ENCODE data around the gene BPHL. TPM values are rescaled to one million over a fixed set of nuclear protein-coding genes. Genes with fewer than 3 reads are reported as not detected.
"Not testable (repeated sequence)": the region's sequence is repeated elsewhere in the genome, so short reads cannot be mapped to it uniquely, and the experiment has no call there.

Gene BPHL
- total RNA-seq, 1 donor from 2014 or later, result 9.5 TPM

DNA sequence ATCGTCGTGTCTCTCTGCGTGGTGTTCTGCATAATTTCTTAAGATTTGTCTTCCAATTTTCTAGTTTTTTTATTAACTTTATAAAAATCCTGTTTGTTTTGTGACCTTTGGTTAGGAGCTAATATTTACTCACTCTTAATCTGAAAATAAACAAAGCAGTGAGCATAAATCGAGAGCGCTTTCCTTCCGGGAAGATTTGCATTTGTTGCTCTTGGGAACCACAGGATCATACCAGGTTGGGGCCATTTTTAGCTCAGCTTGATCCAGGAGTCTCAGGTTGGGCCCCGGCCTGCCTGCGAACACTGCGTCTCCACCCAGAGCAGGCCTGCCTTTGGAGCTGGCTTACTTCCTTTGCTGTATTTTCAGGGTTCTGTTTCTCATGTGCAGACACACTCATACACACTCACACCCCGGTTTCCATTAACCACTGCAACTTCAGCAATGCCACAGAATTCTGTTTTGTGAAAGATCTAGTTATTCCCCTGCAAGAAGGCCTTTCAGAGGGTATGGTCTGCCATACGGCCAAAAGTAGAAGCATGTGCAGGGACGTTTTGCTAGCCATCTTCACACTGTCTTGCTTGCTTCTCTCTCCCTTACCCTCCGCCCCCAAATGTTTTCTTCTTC, 17.3 kb downstream of the BPHL start:
- H3K4me3 ChIP-seq (ENCODE audit: low read depth, low read length), result no peak overlapping the region
- no peak for FAIRE-seq
- peaks cover 10% of the 10 kb centered on the region for H3K36me3 ChIP-seq (ENCODE audit: control insufficient read depth, insufficient read depth, low read length)
- DNase-seq (ENCODE audit: low read depth), result no peak
- TF ChIP-seq, protein P1, sequence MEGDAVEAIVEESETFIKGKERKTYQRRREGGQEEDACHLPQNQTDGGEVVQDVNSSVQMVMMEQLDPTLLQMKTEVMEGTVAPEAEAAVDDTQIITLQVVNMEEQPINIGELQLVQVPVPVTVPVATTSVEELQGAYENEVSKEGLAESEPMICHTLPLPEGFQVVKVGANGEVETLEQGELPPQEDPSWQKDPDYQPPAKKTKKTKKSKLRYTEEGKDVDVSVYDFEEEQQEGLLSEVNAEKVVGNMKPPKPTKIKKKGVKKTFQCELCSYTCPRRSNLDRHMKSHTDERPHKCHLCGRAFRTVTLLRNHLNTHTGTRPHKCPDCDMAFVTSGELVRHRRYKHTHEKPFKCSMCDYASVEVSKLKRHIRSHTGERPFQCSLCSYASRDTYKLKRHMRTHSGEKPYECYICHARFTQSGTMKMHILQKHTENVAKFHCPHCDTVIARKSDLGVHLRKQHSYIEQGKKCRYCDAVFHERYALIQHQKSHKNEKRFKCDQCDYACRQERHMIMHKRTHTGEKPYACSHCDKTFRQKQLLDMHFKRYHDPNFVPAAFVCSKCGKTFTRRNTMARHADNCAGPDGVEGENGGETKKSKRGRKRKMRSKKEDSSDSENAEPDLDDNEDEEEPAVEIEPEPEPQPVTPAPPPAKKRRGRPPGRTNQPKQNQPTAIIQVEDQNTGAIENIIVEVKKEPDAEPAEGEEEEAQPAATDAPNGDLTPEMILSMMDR (IDR thresholded peaks at IDR 0.05; ENCODE audit: insufficient read depth, low read length, severe bottlenecking), result no peak
- H3K27me3 ChIP-seq (ENCODE audit: control insufficient read depth, insufficient read depth, low read length), result no peaks in the 10 kb centered on the region

- no peak for DNase-seq (ENCODE audit: low read depth)
- FAIRE-seq, result no peak
- no peaks in the 10 kb centered on the region for H3K27me3 ChIP-seq (ENCODE audit: control insufficient read depth, insufficient read depth, low read length)
- TF ChIP-seq, protein P1 (IDR thresholded peaks at IDR 0.05; ENCODE audit: insufficient read depth, low read length, severe bottlenecking), result no peak
- no peak overlapping the region for H3K4me3 ChIP-seq (ENCODE audit: low read depth, low read length)
- H3K36me3 ChIP-seq (ENCODE audit: control insufficient read depth, insufficient read depth, low read length), result peaks cover 10% of the 10 kb centered on the region
Measured at GRCh38 chr6:3136292-3137011, 17.9 kb downstream of the BPHL start.

- no peaks in the 10 kb centered on the region for H3K27me3 ChIP-seq (ENCODE audit: control insufficient read depth, insufficient read depth, low read length)
- DNase-seq (ENCODE audit: low read depth) (no peak), FAIRE-seq (no peak)
- H3K4me3 ChIP-seq (ENCODE audit: low read depth, low read length), result no peak overlapping the region
- H3K36me3 ChIP-seq (ENCODE audit: control insufficient read depth, insufficient read depth, low read length), result peaks cover 8% of the 10 kb centered on the region
- TF ChIP-seq, protein P1 (IDR thresholded peaks at IDR 0.05; ENCODE audit: insufficient read depth, low read length, severe bottlenecking), result no peak
Measured at GRCh38 chr6:3137057-3137777, 18.7 kb downstream of the BPHL start.

GRCh38 chr6:3137873-3138272, 19.4 kb downstream of the BPHL start:
- FAIRE-seq; H3K36me3 ChIP-seq (ENCODE audit: control insufficient read depth, insufficient read depth, low read length); H3K27me3 ChIP-seq (ENCODE audit: control insufficient read depth, insufficient read depth, low read length); H3K4me3 ChIP-seq (ENCODE audit: low read depth, low read length); DNase-seq (ENCODE audit: low read depth): not testable (repeated sequence)

DNA sequence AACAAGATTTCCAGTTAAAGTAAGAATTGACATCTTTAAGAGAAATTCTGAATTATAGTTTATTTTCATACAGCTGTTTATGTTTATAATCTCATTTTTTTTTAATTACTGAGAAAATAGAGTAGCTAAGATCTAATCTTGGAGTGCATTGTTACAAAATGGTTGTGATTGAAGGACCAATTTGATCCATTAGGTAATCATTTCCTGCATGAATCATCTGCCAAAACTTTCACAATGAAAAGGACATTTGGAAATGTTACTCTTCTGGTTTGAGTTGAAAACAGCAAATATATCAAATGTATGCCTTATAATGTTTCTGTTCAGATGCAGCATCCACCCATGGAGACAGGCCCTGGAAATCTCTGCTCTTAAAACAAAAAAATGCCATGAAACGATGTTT, 19.8 kb downstream of the BPHL start:
- DNase-seq (ENCODE audit: low read depth) (peak; percentile 65), FAIRE-seq (no peak)
- H3K36me3 ChIP-seq (ENCODE audit: control insufficient read depth, insufficient read depth, low read length), result peaks cover 5% of the 10 kb centered on the region
- H3K4me3 ChIP-seq (ENCODE audit: low read depth, low read length), result no peak overlapping the region
- TF ChIP-seq, protein P1 (IDR thresholded peaks at IDR 0.05; ENCODE audit: insufficient read depth, low read length, severe bottlenecking), result no peak
- H3K27me3 ChIP-seq (ENCODE audit: control insufficient read depth, insufficient read depth, low read length), result no peaks in the 10 kb centered on the region
